ENCODE measurements around the gene PRMT1.
A peak's percentile ranks its signal among the peaks of the same experiment; 100 is the strongest.
"Not testable (repeated sequence)": the region's sequence is repeated elsewhere in the genome, so short reads cannot be mapped to it uniquely, and the experiment has no call there.

Gene PRMT1

GRCh38 chr19:49677231-49677900, at the start of gene PRMT1:
Gene PRMT1 (plus strand): TSS chr19:49677271. CDS start chr19:49677281, 10 bp downstream.
- peak; percentile 79 for DNase-seq

GRCh38 chr19:49629659-49630058, 47.4 kb upstream of the PRMT1 start:
- no peak for DNase-seq

GRCh38 chr19:49631014-49631588, 46.0 kb upstream of the PRMT1 start:
- DNase-seq, result no peak

GRCh38 chr19:49631610-49632192, 45.4 kb upstream of the PRMT1 start:
- no peak for DNase-seq

GRCh38 chr19:49632576-49632975, 44.5 kb upstream of the PRMT1 start:
- no peak for DNase-seq

GRCh38 chr19:49633273-49633672, 43.8 kb upstream of the PRMT1 start:
- DNase-seq, result not testable (repeated sequence)

GRCh38 chr19:49635530-49636232, 41.4 kb upstream of the PRMT1 start:
- no peak for DNase-seq

- no peak for DNase-seq
Observed at GRCh38 chr19:49636233-49636932, 40.7 kb upstream of the PRMT1 start.

- no peak for DNase-seq
Observed at GRCh38 chr19:49637821-49638738, 39.0 kb upstream of the PRMT1 start.

GRCh38 chr19:49639401-49640112, 37.5 kb upstream of the PRMT1 start:
- no peak for DNase-seq

- peak; percentile 99 for DNase-seq
Observed at GRCh38 chr19:49640113-49640898, 36.8 kb upstream of the PRMT1 start, which contains the start of gene RRAS. Gene RRAS (minus strand): TSS chr19:49640143. CDS start chr19:49640098, 45 bp downstream.

GRCh38 chr19:49641688-49642491, 35.2 kb upstream of the PRMT1 start, which contains the start of gene SCAF1:
Gene SCAF1 (plus strand): TSS chr19:49642209. CDS start chr19:49645027, 2,818 bp downstream.
- DNase-seq, result peak; percentile 99

GRCh38 chr19:49642492-49643035, 34.5 kb upstream of the PRMT1 start:
- DNase-seq, result no peak

- DNase-seq, result no peak
Observed at GRCh38 chr19:49643466-49643865, 33.6 kb upstream of the PRMT1 start.

- no peak for DNase-seq
Observed at GRCh38 chr19:49645592-49645991, 31.5 kb upstream of the PRMT1 start.

- DNase-seq, result no peak
Observed at GRCh38 chr19:49645995-49646394, 31.1 kb upstream of the PRMT1 start.

GRCh38 chr19:49646586-49646985, 30.5 kb upstream of the PRMT1 start:
- DNase-seq, result no peak

GRCh38 chr19:49651029-49651819, 25.8 kb upstream of the PRMT1 start:
- no peak for DNase-seq

Measured in activated CD8-positive, alpha-beta memory T cell treated with anti-CD3 and anti-CD28 coated beads, Interleukin-2, amount 50 U/mL, for 48 hours (primary cell).